Liver (tissue), 3 donors: ENCODE measurements around the gene HMGN4.

Experiments used
- GABPA ChIP-seq, 2 donors: IDR thresholded peaks in 1 of 2; conservative IDR thresholded peaks in 1 of 2; 2 replicates each; pipeline ENCODE4 v1.6.1; 2016; ENCODE audit warnings: antibody characterized with exemption in 2 of 2, mild to moderate bottlenecking in 1 of 2, moderate library complexity in 1 of 2
- HNF4G ChIP-seq: IDR thresholded peaks from 2 replicates; pipeline ENCODE4 v1.6.1; 2016; ENCODE audit warnings: antibody characterized with exemption
- TAF1 ChIP-seq: conservative IDR thresholded peaks from 2 replicates; pipeline ENCODE4 v1.6.1; 2016; ENCODE audit warnings: antibody characterized with exemption, mild to moderate bottlenecking
- YY1 ChIP-seq: IDR thresholded peaks from 2 replicates; pipeline ENCODE4 v1.6.1; 2016; ENCODE audit warnings: antibody characterized with exemption, mild to moderate bottlenecking
- TF ChIP-seq, protein P1 (sequence below): IDR thresholded peaks from 2 replicates; pipeline ENCODE4 v1.6.1; 2016; ENCODE audit warnings: antibody characterized with exemption, mild to moderate bottlenecking
- TF ChIP-seq, protein P2 (sequence below): fragments of 150-350 bp; IDR thresholded peaks from 2 replicates; pipeline ENCODE4 v1.5.1; 2017; ENCODE audit warnings: improper control_type of control experiment, low read depth, low read length; ENCODE audit not compliant: missing input control
- TF ChIP-seq, protein P3 (sequence below): IDR thresholded peaks from 2 replicates; pipeline ENCODE4 v1.6.1; 2016; ENCODE audit warnings: antibody characterized with exemption
- TF ChIP-seq, protein P4 (sequence below): IDR thresholded peaks from 2 replicates; pipeline ENCODE4 v1.6.1; 2016; ENCODE audit warnings: antibody characterized with exemption
- donor health status: healthy.
- donor health status: healthy.

GRCh38 chr6:26541579-26541978 is 3.4 kb downstream of the HMGN4 start:
- TF ChIP-seq, protein P1, sequence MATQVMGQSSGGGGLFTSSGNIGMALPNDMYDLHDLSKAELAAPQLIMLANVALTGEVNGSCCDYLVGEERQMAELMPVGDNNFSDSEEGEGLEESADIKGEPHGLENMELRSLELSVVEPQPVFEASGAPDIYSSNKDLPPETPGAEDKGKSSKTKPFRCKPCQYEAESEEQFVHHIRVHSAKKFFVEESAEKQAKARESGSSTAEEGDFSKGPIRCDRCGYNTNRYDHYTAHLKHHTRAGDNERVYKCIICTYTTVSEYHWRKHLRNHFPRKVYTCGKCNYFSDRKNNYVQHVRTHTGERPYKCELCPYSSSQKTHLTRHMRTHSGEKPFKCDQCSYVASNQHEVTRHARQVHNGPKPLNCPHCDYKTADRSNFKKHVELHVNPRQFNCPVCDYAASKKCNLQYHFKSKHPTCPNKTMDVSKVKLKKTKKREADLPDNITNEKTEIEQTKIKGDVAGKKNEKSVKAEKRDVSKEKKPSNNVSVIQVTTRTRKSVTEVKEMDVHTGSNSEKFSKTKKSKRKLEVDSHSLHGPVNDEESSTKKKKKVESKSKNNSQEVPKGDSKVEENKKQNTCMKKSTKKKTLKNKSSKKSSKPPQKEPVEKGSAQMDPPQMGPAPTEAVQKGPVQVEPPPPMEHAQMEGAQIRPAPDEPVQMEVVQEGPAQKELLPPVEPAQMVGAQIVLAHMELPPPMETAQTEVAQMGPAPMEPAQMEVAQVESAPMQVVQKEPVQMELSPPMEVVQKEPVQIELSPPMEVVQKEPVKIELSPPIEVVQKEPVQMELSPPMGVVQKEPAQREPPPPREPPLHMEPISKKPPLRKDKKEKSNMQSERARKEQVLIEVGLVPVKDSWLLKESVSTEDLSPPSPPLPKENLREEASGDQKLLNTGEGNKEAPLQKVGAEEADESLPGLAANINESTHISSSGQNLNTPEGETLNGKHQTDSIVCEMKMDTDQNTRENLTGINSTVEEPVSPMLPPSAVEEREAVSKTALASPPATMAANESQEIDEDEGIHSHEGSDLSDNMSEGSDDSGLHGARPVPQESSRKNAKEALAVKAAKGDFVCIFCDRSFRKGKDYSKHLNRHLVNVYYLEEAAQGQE: no peak
- TF ChIP-seq, protein P2, sequence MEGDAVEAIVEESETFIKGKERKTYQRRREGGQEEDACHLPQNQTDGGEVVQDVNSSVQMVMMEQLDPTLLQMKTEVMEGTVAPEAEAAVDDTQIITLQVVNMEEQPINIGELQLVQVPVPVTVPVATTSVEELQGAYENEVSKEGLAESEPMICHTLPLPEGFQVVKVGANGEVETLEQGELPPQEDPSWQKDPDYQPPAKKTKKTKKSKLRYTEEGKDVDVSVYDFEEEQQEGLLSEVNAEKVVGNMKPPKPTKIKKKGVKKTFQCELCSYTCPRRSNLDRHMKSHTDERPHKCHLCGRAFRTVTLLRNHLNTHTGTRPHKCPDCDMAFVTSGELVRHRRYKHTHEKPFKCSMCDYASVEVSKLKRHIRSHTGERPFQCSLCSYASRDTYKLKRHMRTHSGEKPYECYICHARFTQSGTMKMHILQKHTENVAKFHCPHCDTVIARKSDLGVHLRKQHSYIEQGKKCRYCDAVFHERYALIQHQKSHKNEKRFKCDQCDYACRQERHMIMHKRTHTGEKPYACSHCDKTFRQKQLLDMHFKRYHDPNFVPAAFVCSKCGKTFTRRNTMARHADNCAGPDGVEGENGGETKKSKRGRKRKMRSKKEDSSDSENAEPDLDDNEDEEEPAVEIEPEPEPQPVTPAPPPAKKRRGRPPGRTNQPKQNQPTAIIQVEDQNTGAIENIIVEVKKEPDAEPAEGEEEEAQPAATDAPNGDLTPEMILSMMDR: no peak
- no peak for TF ChIP-seq GABPA (IDR thresholded peaks at IDR 0.05 in 1 of 2, conservative IDR thresholded peaks at IDR 0.05 in 1 of 2)
- TF ChIP-seq YY1: no peak
- TF ChIP-seq, protein P3, sequence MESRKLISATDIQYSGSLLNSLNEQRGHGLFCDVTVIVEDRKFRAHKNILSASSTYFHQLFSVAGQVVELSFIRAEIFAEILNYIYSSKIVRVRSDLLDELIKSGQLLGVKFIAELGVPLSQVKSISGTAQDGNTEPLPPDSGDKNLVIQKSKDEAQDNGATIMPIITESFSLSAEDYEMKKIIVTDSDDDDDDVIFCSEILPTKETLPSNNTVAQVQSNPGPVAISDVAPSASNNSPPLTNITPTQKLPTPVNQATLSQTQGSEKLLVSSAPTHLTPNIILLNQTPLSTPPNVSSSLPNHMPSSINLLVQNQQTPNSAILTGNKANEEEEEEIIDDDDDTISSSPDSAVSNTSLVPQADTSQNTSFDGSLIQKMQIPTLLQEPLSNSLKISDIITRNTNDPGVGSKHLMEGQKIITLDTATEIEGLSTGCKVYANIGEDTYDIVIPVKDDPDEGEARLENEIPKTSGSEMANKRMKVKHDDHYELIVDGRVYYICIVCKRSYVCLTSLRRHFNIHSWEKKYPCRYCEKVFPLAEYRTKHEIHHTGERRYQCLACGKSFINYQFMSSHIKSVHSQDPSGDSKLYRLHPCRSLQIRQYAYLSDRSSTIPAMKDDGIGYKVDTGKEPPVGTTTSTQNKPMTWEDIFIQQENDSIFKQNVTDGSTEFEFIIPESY: no peak
- no peak for TF ChIP-seq TAF1
- TF ChIP-seq HNF4G: no peak
- TF ChIP-seq, protein P4, sequence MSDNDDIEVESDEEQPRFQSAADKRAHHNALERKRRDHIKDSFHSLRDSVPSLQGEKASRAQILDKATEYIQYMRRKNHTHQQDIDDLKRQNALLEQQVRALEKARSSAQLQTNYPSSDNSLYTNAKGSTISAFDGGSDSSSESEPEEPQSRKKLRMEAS: no peak
